Calu3 (cell line): ENCODE measurements around the gene PLCZ1. TPM values are rescaled to one million over a fixed set of nuclear protein-coding genes. Genes with fewer than 3 reads are reported as not detected.

ENCODE experiments used
- BruUV-seq: library from RNA; stranded (reverse); fragments of 400-500 nt; replicated peaks from 2 replicates; lab custom pipeline; 2021; lab: Mats Ljungman, UMichigan
- CTCF ChIA-PET: fragments of 300-600 bp; sonication (Branson Sonifier 250); formaldehyde crosslinking; loops from one replicate; lab custom pipeline; 2022; ENCODE audit warnings: antibody characterized with exemption; lab: Charles Lee
- DNase-seq: peaks from one replicate; pipeline ENCODE4 v3.0.0; 2022
- H3K27ac Mint-ChIP-seq: one replicate; pipeline ENCODE4 v1.8.0; 2022; ENCODE audit warnings: mixed read lengths; ENCODE audit not compliant: unreplicated experiment
- H3K27me3 Mint-ChIP-seq: one replicate; pipeline ENCODE4 v1.8.0; 2022; ENCODE audit warnings: mixed read lengths; ENCODE audit not compliant: unreplicated experiment
- H3K36me3 Mint-ChIP-seq: one replicate; pipeline ENCODE4 v1.8.0; 2022; ENCODE audit warnings: mild to moderate bottlenecking, moderate library complexity, mixed read lengths; ENCODE audit not compliant: insufficient read depth, unreplicated experiment
- H3K4me1 Mint-ChIP-seq: one replicate; pipeline ENCODE4 v1.8.0; 2022; ENCODE audit warnings: mild to moderate bottlenecking, low read depth, mixed read lengths; ENCODE audit not compliant: unreplicated experiment
- H3K4me3 Mint-ChIP-seq: one replicate; pipeline ENCODE4 v1.8.0; 2022; ENCODE audit warnings: mild to moderate bottlenecking, low read depth, moderate library complexity, mixed read lengths; ENCODE audit not compliant: unreplicated experiment
- H3K9me3 Mint-ChIP-seq: one replicate; pipeline ENCODE4 v1.8.0; 2022; ENCODE audit warnings: low read depth, mixed read lengths; ENCODE audit not compliant: unreplicated experiment
- intact Hi-C: fragments of 100-400 bp; cut with micrococcal nuclease; formaldehyde crosslinking; loops from one replicate; pipeline ENCODE4 v1.10.0; 2022; ENCODE audit not compliant: unreplicated experiment
- total RNA-seq: library from RNA; stranded (reverse); gene quantifications from 2 replicates; pipeline ENCODE4 v1.2.3, GENCODE V29; 2022
- TF ChIP-seq, protein P1 (sequence below): fragments of 200-600 bp; IDR thresholded peaks from one replicate; pipeline ENCODE4 v1.8.0; 2022; ENCODE audit warnings: antibody characterized with exemption; ENCODE audit not compliant: unreplicated experiment

Gene PLCZ1
- total RNA-seq, 1 experiment from 2014 or later = not detected

- TF ChIP-seq, protein P1, sequence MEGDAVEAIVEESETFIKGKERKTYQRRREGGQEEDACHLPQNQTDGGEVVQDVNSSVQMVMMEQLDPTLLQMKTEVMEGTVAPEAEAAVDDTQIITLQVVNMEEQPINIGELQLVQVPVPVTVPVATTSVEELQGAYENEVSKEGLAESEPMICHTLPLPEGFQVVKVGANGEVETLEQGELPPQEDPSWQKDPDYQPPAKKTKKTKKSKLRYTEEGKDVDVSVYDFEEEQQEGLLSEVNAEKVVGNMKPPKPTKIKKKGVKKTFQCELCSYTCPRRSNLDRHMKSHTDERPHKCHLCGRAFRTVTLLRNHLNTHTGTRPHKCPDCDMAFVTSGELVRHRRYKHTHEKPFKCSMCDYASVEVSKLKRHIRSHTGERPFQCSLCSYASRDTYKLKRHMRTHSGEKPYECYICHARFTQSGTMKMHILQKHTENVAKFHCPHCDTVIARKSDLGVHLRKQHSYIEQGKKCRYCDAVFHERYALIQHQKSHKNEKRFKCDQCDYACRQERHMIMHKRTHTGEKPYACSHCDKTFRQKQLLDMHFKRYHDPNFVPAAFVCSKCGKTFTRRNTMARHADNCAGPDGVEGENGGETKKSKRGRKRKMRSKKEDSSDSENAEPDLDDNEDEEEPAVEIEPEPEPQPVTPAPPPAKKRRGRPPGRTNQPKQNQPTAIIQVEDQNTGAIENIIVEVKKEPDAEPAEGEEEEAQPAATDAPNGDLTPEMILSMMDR = no peak
- no peaks in the 10 kb centered on the region for H3K36me3 Mint-ChIP-seq
- no peaks in the 10 kb centered on the region for H3K4me1 Mint-ChIP-seq
- no peak for DNase-seq
- H3K9me3 Mint-ChIP-seq = no peaks in the 10 kb centered on the region
- no peaks in the 10 kb centered on the region for H3K27me3 Mint-ChIP-seq
- no peak overlapping the region for H3K27ac Mint-ChIP-seq
- no TSS peak for BruUV-seq
- H3K4me3 Mint-ChIP-seq = no peak overlapping the region
- intact Hi-C loops = no loop called here
- CTCF ChIA-PET = no interaction called here
These were observed 97.4 kb downstream of the PLCZ1 start for GRCh38 chr12:18640321-18640955.

DNA sequence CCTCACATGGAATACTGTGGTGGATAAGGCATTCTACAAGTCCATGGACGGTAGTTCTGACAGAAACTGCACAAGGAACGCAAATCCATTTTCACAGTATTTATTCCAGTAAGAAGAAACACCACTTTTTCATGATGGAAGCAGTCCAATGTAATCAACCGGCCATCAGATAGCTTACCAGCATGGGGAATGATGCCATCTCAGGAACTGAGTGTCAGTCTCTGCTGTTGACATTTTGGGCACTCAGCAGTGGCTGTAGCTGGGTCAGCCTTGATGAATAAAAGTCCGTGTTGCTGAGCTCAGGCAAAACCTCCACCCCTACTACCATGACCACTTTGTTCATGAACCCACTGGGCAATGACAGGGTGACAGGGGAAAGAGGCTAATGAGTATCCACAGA is 103.4 kb downstream of the PLCZ1 start:
- intact Hi-C loops = loop anchor here (10.0 kb wide), 1 partner anchor 200 kb away; no protein-coding TSS in a partner anchor
- Mint-ChIP-seq H3K36me3 (no peaks in the 10 kb centered on the region), H3K4me3 (no peak overlapping the region), H3K9me3 (no peaks in the 10 kb centered on the region), H3K27me3 (no peaks in the 10 kb centered on the region), H3K27ac (no peak overlapping the region), H3K4me1 (peaks cover 39% of the 10 kb centered on the region)
- BruUV-seq = no TSS peak
- DNase-seq = no peak
- TF ChIP-seq, protein P1 = no peak
- CTCF ChIA-PET = no interaction called here

Other genes starting within 250 kb of the PLCZ1 start
- gene CAPZA3, start 107 bp upstream of the PLCZ1 start, total RNA-seq = 0.34 and 0.45 TPM in 2 replicates